Stomach (tissue), 9 donors: ENCODE measurements around the gene VKORC1. TPM values are rescaled to one million over a fixed set of nuclear protein-coding genes. Genes with fewer than 3 reads are reported as not detected.

Source experiments
- DNase-seq, 2 donors: peaks; one replicate each; pipeline versions ENCODE4 v3.0.0 to v3.0.0-alpha.2; 2013 to 2019
- H3K27ac ChIP-seq, 5 donors: fragments of 200-600 bp in 4 of 5; sonication (generic) in 4 of 5; one replicate each; pipeline ENCODE4 v1.5.1; 2013 to 2019; ENCODE audit warnings: mild to moderate bottlenecking in 1 of 5, moderate library complexity in 1 of 5
- H3K27me3 ChIP-seq, 3 donors: fragments of 200-600 bp; sonication (generic); one replicate each; pipeline ENCODE4 v1.5.1; 2017 to 2019; ENCODE audit warnings: mixed run types in 1 of 3
- H3K36me3 ChIP-seq, 4 donors: fragments of 200-600 bp; sonication (generic); 1 replicate in 3 of 4; 2 replicates in 1 of 4; pipeline ENCODE4 v1.5.1; 2016 to 2019
- H3K4me1 ChIP-seq, 4 donors: fragments of 200-600 bp; sonication (generic); one replicate each; pipeline ENCODE4 v1.5.1; 2016 to 2019
- H3K4me3 ChIP-seq, 4 donors: fragments of 200-600 bp; sonication (generic) in 3 of 4; one replicate each; pipeline ENCODE4 v1.5.1; 2016 to 2019; ENCODE audit warnings: mild to moderate bottlenecking in 1 of 4
- H3K9me3 ChIP-seq, 4 donors: fragments of 200-600 bp; sonication (generic); one replicate each; pipeline ENCODE4 v1.5.1; 2016 to 2019
- EP300 ChIP-seq: sonication (generic); formaldehyde crosslinking; IDR thresholded peaks from one replicate; pipeline ENCODE4 v1.6.1; 2017; ENCODE audit warnings: antibody characterized with exemption
- POLR2A ChIP-seq, 4 donors: fragments of 450-650 bp; IDR thresholded peaks; one replicate each; pipeline ENCODE4 v1.6.1; 2016; ENCODE audit warnings: antibody characterized with exemption in 4 of 4, control low read depth in 2 of 4, mild to moderate bottlenecking in 1 of 4, moderate library complexity in 1 of 4
- POLR2AphosphoS5 ChIP-seq, 3 donors: sonication (generic); formaldehyde crosslinking; IDR thresholded peaks; one replicate each; pipeline ENCODE4 v1.6.1; 2016; ENCODE audit warnings: antibody characterized with exemption in 3 of 3
- WGBS, 5 donors: extraction: QIAGEN DNeasy Blood & Tissue Kit in 3 of 5; methylation state at CpG; one replicate each; pipeline versions ENCODE4 v1.1.5 to v1.1.7; 2013 to 2018; 5-methylcytosine and 5-hydroxymethylcytosine counted together
- intact Hi-C: fragments of 100-400 bp; cut with DNase I; formaldehyde crosslinking; loops from one replicate; pipeline ENCODE4 v1.15.1; 2023; ENCODE audit warnings: low total_unique reads
- polyA plus RNA-seq, 3 donors: library from polyadenylated mRNA; stranded (reverse); fragments of 200-250 nt; gene quantifications; one replicate each; pipeline ENCODE4 v1.2.3, GENCODE V29; 2013
- total RNA-seq, 5 donors: library from RNA; depleted of rRNA; stranded (reverse); fragments of >200 nt; gene quantifications; one replicate each; pipeline versions ENCODE4 v1.1.0 to v1.2.3, GENCODE V29; 2014 to 2016
- TF ChIP-seq, protein P1 (sequence below), 7 experiments: fragments of 450-650 bp in 4 of 7; fragments of 200-600 bp in 3 of 7; sonication (generic) in 3 of 7; IDR thresholded peaks; one replicate each; pipeline ENCODE4 v1.5.1; 2016 to 2019; ENCODE audit warnings: antibody characterized with exemption in 7 of 7, control low read depth in 2 of 7, mild to moderate bottlenecking in 1 of 7
- donor health status: healthy with polysubstance abuse.
- donor health status: Bipolar disorder and iron deficiency.
- donor health status: healthy.

The VKORC1 gene
- total and polyA plus RNA-seq, 8 donors: 20.1 to 191 (median 58.0) TPM

DNA sequence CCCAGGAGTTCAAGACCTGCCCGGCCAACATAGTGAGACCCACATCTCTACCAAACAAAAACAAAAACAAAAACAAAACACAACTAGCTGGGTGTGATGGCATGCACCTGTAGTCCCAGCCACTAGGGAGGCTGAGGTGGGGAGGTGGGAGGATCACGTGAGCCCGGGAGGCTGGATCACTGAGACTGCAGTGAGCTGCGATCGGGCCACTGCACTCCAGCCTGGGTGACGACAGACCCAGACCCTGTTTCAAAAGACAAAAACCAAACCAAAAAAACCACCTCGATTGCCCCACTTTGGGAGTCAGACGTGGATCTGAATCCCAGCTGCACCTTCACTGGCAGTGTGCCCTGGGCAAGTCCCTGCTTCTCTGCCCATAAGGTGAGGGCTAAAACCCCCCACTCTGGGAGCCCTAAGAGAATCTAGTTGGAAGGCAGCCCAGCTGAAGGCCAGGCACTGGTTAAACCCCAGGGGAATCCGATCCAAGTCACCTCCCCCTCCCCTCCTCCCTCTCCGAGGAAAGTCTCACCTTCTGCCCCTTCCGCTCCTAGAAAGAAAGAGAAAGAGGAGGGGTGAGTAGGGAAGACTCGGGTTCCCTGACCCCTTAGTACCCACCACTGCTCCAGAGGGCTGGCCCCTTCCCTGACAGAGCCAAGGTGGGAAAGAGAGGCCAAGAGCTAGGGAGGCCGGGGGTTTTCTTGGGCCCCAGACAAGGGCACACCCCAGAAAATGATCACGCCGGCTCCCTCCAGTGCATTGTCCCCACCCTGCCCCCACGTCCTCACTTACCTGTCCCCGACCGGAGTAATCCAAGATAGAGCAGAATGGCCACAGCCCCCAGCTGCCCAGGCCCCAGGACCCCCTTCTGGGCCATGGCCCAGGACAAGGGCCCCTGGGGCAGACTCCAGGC is 40.3 kb upstream of the VKORC1 start:
- Histone ChIP-seq H3K4me3 (peak overlapping the region; percentile 41 to 62 (median 52)), H3K27me3 (peaks cover 0 to 7% (median 0%) of the 10 kb centered on the region in 3 donors), H3K27ac (peak overlapping the region; percentile 88 to 97 (median 91)), H3K36me3 (peaks cover 20 to 38% (median 34%) of the 10 kb centered on the region in 4 donors), H3K9me3 (no peaks in the 10 kb centered on the region), H3K4me1 (peaks cover 43 to 80% (median 56%) of the 10 kb centered on the region in 4 donors)
- peak; percentile 78 to 83 for DNase-seq
- TF ChIP-seq POLR2AphosphoS5 (IDR thresholded peaks at IDR 0.05) (peak in 2 of 3 donors; percentile 67 to 85), EP300 (no peak), POLR2A (IDR thresholded peaks at IDR 0.05) (peak in 2 of 4 donors; percentile 25 to 50)
- TF ChIP-seq, protein P1, sequence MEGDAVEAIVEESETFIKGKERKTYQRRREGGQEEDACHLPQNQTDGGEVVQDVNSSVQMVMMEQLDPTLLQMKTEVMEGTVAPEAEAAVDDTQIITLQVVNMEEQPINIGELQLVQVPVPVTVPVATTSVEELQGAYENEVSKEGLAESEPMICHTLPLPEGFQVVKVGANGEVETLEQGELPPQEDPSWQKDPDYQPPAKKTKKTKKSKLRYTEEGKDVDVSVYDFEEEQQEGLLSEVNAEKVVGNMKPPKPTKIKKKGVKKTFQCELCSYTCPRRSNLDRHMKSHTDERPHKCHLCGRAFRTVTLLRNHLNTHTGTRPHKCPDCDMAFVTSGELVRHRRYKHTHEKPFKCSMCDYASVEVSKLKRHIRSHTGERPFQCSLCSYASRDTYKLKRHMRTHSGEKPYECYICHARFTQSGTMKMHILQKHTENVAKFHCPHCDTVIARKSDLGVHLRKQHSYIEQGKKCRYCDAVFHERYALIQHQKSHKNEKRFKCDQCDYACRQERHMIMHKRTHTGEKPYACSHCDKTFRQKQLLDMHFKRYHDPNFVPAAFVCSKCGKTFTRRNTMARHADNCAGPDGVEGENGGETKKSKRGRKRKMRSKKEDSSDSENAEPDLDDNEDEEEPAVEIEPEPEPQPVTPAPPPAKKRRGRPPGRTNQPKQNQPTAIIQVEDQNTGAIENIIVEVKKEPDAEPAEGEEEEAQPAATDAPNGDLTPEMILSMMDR (IDR thresholded peaks at IDR 0.05): peak in 2 of 7 experiments; percentile 39 to 58
- intact Hi-C loops: no loop called here
- WGBS, 5 donors: 12 to 23% (median 18%) methylated on average over 11 to 18 of the region's 18 CpGs

DNA sequence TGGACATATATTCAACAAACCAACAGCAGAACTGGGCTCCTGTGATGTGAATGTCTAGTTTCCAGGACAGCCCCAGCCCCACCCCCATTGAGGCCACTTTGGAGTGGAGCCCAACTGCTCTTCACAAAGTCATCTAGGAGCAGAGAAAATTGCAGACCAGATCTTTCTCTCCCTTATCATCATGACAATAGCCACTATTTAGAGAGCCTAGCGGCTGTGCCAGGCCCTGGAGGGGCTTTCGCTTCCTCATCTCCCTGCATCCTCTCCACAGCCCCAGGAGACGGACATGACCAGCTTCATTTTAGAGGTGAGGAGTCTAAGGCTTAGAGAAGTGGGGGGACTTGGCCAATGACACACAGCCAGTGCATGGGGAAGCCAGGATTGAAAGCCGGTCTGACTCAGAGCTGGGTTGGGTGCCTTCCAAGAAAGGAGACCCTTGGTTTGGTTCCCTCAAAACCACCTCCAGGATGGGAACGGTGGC is 39.5 kb upstream of the VKORC1 start:
- WGBS, 5 donors: 16 to 38% (median 24%) methylated on average over 5 of the region's 5 CpGs
- Histone ChIP-seq H3K27ac (peak overlapping the region; percentile 88 to 97 (median 91)), H3K9me3 (no peaks in the 10 kb centered on the region), H3K4me1 (peaks cover 47 to 82% (median 60%) of the 10 kb centered on the region in 4 donors), H3K4me3 (peak overlapping the region; percentile 41 to 62 (median 52)), H3K36me3 (peaks cover 20 to 45% (median 41%) of the 10 kb centered on the region in 4 donors), H3K27me3 (peaks cover 0 to 7% (median 0%) of the 10 kb centered on the region in 3 donors)
- TF ChIP-seq POLR2A (IDR thresholded peaks at IDR 0.05) (no peak), EP300 (no peak), POLR2AphosphoS5 (IDR thresholded peaks at IDR 0.05) (no peak)
- TF ChIP-seq, protein P1 (IDR thresholded peaks at IDR 0.05): no peak
- DNase-seq: no peak
- intact Hi-C loops: no loop called here

DNA sequence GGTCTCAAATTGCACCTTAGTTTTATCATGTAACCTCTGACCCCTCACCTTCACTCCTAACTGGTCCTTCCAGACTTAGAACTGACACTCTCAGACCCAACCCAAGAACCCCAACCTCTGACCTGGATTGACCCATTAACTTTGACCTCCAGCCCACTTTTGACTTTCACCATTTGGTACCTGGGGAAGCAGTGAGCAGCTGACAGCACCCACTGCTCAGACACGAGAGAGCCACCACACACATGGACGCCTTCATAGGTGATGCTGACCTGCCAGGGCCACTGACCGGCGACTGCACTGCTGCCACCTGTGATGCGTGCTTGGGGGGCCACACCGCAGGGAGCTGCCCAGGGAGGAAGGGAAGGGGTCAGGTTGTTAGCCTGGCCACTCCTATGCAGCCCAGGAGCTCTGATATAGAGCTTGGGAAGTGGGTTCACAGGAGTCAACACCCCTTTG is 38.5 kb upstream of the VKORC1 start:
- WGBS, 5 donors: 43 to 64% (median 50%) methylated on average over 2 to 6 of the region's 6 CpGs
- Histone ChIP-seq H3K27me3 (peaks cover 0 to 7% (median 0%) of the 10 kb centered on the region in 3 donors), H3K4me3 (peak overlapping the region in 3 of 4 donors; percentile 41 to 62 (median 62)), H3K4me1 (peaks cover 50 to 77% (median 60%) of the 10 kb centered on the region in 4 donors), H3K36me3 (peaks cover 24 to 56% (median 51%) of the 10 kb centered on the region in 4 donors), H3K9me3 (no peaks in the 10 kb centered on the region), H3K27ac (peak overlapping the region; percentile 88 to 97 (median 91))
- DNase-seq: no peak
- intact Hi-C loops: no loop called here
- TF ChIP-seq EP300 (no peak), POLR2A (IDR thresholded peaks at IDR 0.05) (no peak), POLR2AphosphoS5 (IDR thresholded peaks at IDR 0.05) (no peak)

DNA sequence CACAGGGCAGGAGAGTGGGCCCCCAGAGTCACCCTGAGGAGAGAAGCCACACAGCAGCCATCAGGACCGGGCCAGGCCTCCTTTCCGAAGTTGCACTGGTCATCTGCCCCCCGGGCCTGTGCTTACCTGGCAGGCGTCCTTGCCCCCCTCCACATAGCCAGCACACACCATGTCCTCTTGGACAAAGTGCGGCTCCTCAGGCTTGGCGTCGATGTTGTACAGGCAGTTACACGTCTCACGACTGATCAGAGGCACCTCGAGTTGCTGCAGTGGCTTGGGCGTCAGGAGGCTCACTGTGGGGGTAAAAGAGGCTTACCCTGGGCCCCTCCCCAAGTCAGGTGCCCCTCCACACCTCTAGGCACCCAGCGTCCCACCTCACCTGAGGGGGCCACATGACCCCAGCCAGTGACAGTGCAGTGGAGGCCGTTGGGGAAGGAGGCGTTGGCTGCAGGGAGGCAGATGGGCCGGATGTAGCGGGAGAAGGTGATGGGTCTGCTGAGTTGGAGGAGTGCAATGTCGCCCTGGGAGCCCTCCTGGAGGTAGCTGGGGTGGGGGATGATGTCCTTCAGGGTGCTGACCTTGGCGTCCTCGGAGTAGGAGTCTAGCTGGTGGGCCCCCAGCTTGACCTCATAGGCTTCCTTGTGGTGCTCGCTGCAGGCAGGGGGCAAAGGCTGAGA is 37.8 kb upstream of the VKORC1 start:
- WGBS, 5 donors: 35 to 73% (median 59%) methylated on average over 19 to 20 of the region's 20 CpGs
- intact Hi-C loops: no loop called here
- no peak for DNase-seq
- Histone ChIP-seq H3K4me3 (peak overlapping the region in 2 of 4 donors; percentile 2 to 62), H3K4me1 (peaks cover 55 to 79% (median 64%) of the 10 kb centered on the region in 4 donors), H3K9me3 (no peaks in the 10 kb centered on the region), H3K27ac (peak overlapping the region; percentile 88 to 97 (median 91)), H3K27me3 (peaks cover 0 to 7% (median 0%) of the 10 kb centered on the region in 3 donors), H3K36me3 (peaks cover 29 to 62% (median 58%) of the 10 kb centered on the region in 4 donors)
- TF ChIP-seq POLR2AphosphoS5 (IDR thresholded peaks at IDR 0.05) (no peak), POLR2A (IDR thresholded peaks at IDR 0.05) (no peak), EP300 (no peak)
- TF ChIP-seq, protein P1 (IDR thresholded peaks at IDR 0.05): no peak
